T-helper 2 cell (primary cell): Measurements from ENCODE around the gene SLC7A4.

ENCODE experiments used
- DNase-seq, 5 experiments: peaks; one replicate each; pipeline versions ENCODE4 v3.0.0 to v3.0.0-alpha.2; 2012 to 2022

The SLC7A4 gene

GRCh38 chr22:20998411-20999336, 33.7 kb downstream of the SLC7A4 start:
- DNase-seq = no peak

- DNase-seq = no peak
Measured at GRCh38 chr22:20997536-20998257, 34.7 kb downstream of the SLC7A4 start.

GRCh38 chr22:20996598-20997535, 35.5 kb downstream of the SLC7A4 start:
- DNase-seq = no peak

GRCh38 chr22:20996031-20996410, 36.3 kb downstream of the SLC7A4 start:
- DNase-seq = no peak

- no peak for DNase-seq
Measured at GRCh38 chr22:20995329-20996030, 36.9 kb downstream of the SLC7A4 start.

GRCh38 chr22:20994902-20995241, 37.5 kb downstream of the SLC7A4 start:
- DNase-seq = no peak

- DNase-seq = no peak
Measured at GRCh38 chr22:20994128-20994901, 38.0 kb downstream of the SLC7A4 start.

GRCh38 chr22:20993304-20994127, 38.8 kb downstream of the SLC7A4 start:
- no peak for DNase-seq

GRCh38 chr22:20992456-20993303, 39.7 kb downstream of the SLC7A4 start:
- DNase-seq = no peak

GRCh38 chr22:20992056-20992442, 40.3 kb downstream of the SLC7A4 start:
- no peak for DNase-seq

- no peak for DNase-seq
Measured at GRCh38 chr22:20991252-20992055, 40.9 kb downstream of the SLC7A4 start.

- no peak for DNase-seq
Measured at GRCh38 chr22:20990184-20991180, 41.9 kb downstream of the SLC7A4 start.

- no peak for DNase-seq
Measured at GRCh38 chr22:20989323-20990138, 42.8 kb downstream of the SLC7A4 start.

- no peak for DNase-seq
Measured at GRCh38 chr22:20988573-20989322, 43.6 kb downstream of the SLC7A4 start.

- DNase-seq = no peak
Measured at GRCh38 chr22:20987375-20987774, 45.0 kb downstream of the SLC7A4 start.

- no peak for DNase-seq
Measured at GRCh38 chr22:20986365-20986764, 46.0 kb downstream of the SLC7A4 start.
